ENCODE results near the gene LHX5. TPM values are rescaled to one million over a fixed set of nuclear protein-coding genes. Genes with fewer than 3 reads are reported as not detected.

LHX5 gene
- total RNA-seq, 1 donor from 2014 or later: not detected

GRCh38 chr12:113479590-113480335, 8.1 kb upstream of the LHX5 start:
- ATAC-seq (ENCODE audit: poor library complexity) (no peak), DNase-seq (peak; percentile 61)
- intact Hi-C loops (cut with DNase I): no loop called here

GRCh38 chr12:113479216-113479589, 7.5 kb upstream of the LHX5 start:
- DNase-seq: no peak
- ATAC-seq (ENCODE audit: poor library complexity): no peak
- intact Hi-C loops (cut with DNase I): no loop called here

- ATAC-seq (ENCODE audit: poor library complexity) (no peak), DNase-seq (no peak)
- intact Hi-C loops (cut with DNase I): no loop called here
These were observed 6.8 kb upstream of the LHX5 start for GRCh38 chr12:113478351-113479011.

GRCh38 chr12:113477842-113478215, 6.2 kb upstream of the LHX5 start:
- no peak for DNase-seq
- ATAC-seq (ENCODE audit: poor library complexity): no peak
- intact Hi-C loops (cut with DNase I): no loop called here

GRCh38 chr12:113477171-113477841, 5.6 kb upstream of the LHX5 start:
- DNase-seq (no peak), ATAC-seq (ENCODE audit: poor library complexity) (no peak)
- intact Hi-C loops (cut with DNase I): no loop called here

- no peak for ATAC-seq (ENCODE audit: poor library complexity)
- DNase-seq: no peak
- intact Hi-C loops (cut with DNase I): no loop called here
These were observed 4.7 kb upstream of the LHX5 start for GRCh38 chr12:113476176-113476986.

- intact Hi-C loops (cut with DNase I): no loop called here
- DNase-seq (no peak), ATAC-seq (ENCODE audit: poor library complexity) (no peak)
These were observed 3.9 kb upstream of the LHX5 start for GRCh38 chr12:113475451-113476175.

GRCh38 chr12:113474635-113475436, 3.2 kb upstream of the LHX5 start:
- DNase-seq (no peak), ATAC-seq (ENCODE audit: poor library complexity) (no peak)
- intact Hi-C loops (cut with DNase I): no loop called here

GRCh38 chr12:113473942-113474341, 2.3 kb upstream of the LHX5 start:
- intact Hi-C loops (cut with DNase I): no loop called here
- DNase-seq (no peak), ATAC-seq (ENCODE audit: poor library complexity) (no peak)

- intact Hi-C loops (cut with DNase I): no loop called here
- no peak for ATAC-seq (ENCODE audit: poor library complexity)
- no peak for DNase-seq
These were observed 1.7 kb upstream of the LHX5 start for GRCh38 chr12:113473400-113473799.

- intact Hi-C loops (cut with DNase I): no loop called here
- ATAC-seq (ENCODE audit: poor library complexity) (no peak), DNase-seq (no peak)
These were observed 785 bp upstream of the LHX5 start for GRCh38 chr12:113472191-113473121.

- no peak for DNase-seq
- intact Hi-C loops (cut with DNase I): no loop called here
- ATAC-seq (ENCODE audit: poor library complexity): no peak
These were observed 626 bp downstream of the LHX5 start for GRCh38 chr12:113470871-113471618.

- no peak for ATAC-seq (ENCODE audit: poor library complexity)
These were observed 1.5 kb downstream of the LHX5 start for GRCh38 chr12:113469949-113470743.

GRCh38 chr12:113469224-113469948, 2.3 kb downstream of the LHX5 start:
- intact Hi-C loops (cut with DNase I): no loop called here
- DNase-seq (no peak), ATAC-seq (ENCODE audit: poor library complexity) (no peak)

More at GRCh38 chr12:113469949-113470743, 1.5 kb downstream of the LHX5 start:
- DNase-seq: no peak
- intact Hi-C loops (cut with DNase I): no loop called here

All from Right ventricle myocardium superior (tissue), 1 donor.